HepG2 (cell line): ENCODE measurements around the gene BPHL. TPM values are rescaled to one million over a fixed set of nuclear protein-coding genes. Genes with fewer than 3 reads are reported as not detected.

Experiments used
- EEA1 ChIP-seq: sonication (generic); formaldehyde crosslinking; IDR thresholded peaks from 2 replicates; pipeline ENCODE4 v1.5.1; 2020; ENCODE audit warnings: mild to moderate bottlenecking, missing genetic modification reagents, borderline replicate concordance
- HIVEP1 ChIP-seq: sonication (generic); formaldehyde crosslinking; IDR thresholded peaks from 2 replicates; pipeline ENCODE4 v1.4.0; 2020; ENCODE audit warnings: mild to moderate bottlenecking, missing genetic modification reagents
- HOXA7 ChIP-seq: sonication (generic); formaldehyde crosslinking; IDR thresholded peaks from 2 replicates; pipeline ENCODE4 v1.8.1; 2022; ENCODE audit warnings: mild to moderate bottlenecking, missing genetic modification reagents, moderate library complexity
- KAT7 ChIP-seq: IDR thresholded peaks from 2 replicates; pipeline ENCODE4 v1.6.1; 2018; ENCODE audit warnings: borderline replicate concordance, missing compliant biosample characterization
- MIER2 ChIP-seq: IDR thresholded peaks from 2 replicates; pipeline ENCODE4 v1.6.1; 2016; ENCODE audit warnings: missing biosample characterization, missing genetic modification reagents
- NFE2 ChIP-seq: sonication (generic); formaldehyde crosslinking; IDR thresholded peaks from 2 replicates; pipeline ENCODE4 v1.4.0; 2020; ENCODE audit warnings: missing genetic modification reagents
- NR2C2 ChIP-seq: sonication (generic); formaldehyde crosslinking; IDR thresholded peaks from 2 replicates; pipeline ENCODE4 v1.4.0; 2020; ENCODE audit warnings: missing genetic modification reagents, mild to moderate bottlenecking, moderate library complexity, borderline replicate concordance
- PHF5A ChIP-seq: IDR thresholded peaks from one replicate; pipeline ENCODE4 v1.6.1; 2018; ENCODE audit warnings: low read depth, missing genetic modification reagents; ENCODE audit not compliant: unreplicated experiment
- STAG1 ChIP-seq: sonication (generic); formaldehyde crosslinking; IDR thresholded peaks from 2 replicates; pipeline ENCODE4 v1.4.0; 2020; ENCODE audit warnings: missing genetic modification reagents
- ZNF234 ChIP-seq: sonication (generic); formaldehyde crosslinking; conservative IDR thresholded peaks from 2 replicates; pipeline ENCODE4 v1.5.1; 2020; ENCODE audit warnings: mild to moderate bottlenecking, missing genetic modification reagents
- ZNF383 ChIP-seq: sonication (generic); formaldehyde crosslinking; IDR thresholded peaks from 2 replicates; pipeline ENCODE4 v1.4.0; 2020; ENCODE audit warnings: missing genetic modification reagents, mild to moderate bottlenecking, borderline replicate concordance
- ZNF430 ChIP-seq: sonication (generic); formaldehyde crosslinking; IDR thresholded peaks from 2 replicates; pipeline ENCODE4 v1.9.0; 2021; ENCODE audit warnings: mild to moderate bottlenecking, missing genetic modification reagents
- ZNF629 ChIP-seq: sonication (generic); formaldehyde crosslinking; conservative IDR thresholded peaks from 2 replicates; pipeline ENCODE4 v1.5.0; 2020; ENCODE audit warnings: missing genetic modification reagents
- ZNF766 ChIP-seq: sonication (generic); formaldehyde crosslinking; IDR thresholded peaks from 2 replicates; pipeline ENCODE4 v1.5.0; 2020; ENCODE audit warnings: missing genetic modification reagents, borderline replicate concordance
- ZNF775 ChIP-seq: sonication (generic); formaldehyde crosslinking; IDR thresholded peaks from 2 replicates; pipeline ENCODE4 v1.4.0; 2020; ENCODE audit warnings: missing genetic modification reagents, mild to moderate bottlenecking, moderate library complexity, borderline replicate concordance
- ZNF781 ChIP-seq: sonication (generic); formaldehyde crosslinking; IDR thresholded peaks from 2 replicates; pipeline ENCODE4 v1.5.1; 2020; ENCODE audit warnings: borderline replicate concordance, mild to moderate bottlenecking, missing genetic modification reagents; ENCODE audit errors: not compliant biosample characterization
- polyA plus RNA-seq, 8 experiments: library from polyadenylated mRNA; depleted of rRNA in 3 of 8; stranded (reverse) in 7 of 8; unstranded in 1 of 8; fragments of >200 nt; fragmentation: Illumina TruSeq in 4 of 8; extraction: Trizol in 4 of 8; gene quantifications; 2 replicates each; pipeline versions ENCODE4 v1.2.1 to v1.2.3, GENCODE V29; 2011 to 2016; ENCODE audit warnings: low read depth in 4 of 8, missing spikeins in 1 of 8, mixed read lengths in 1 of 8; ENCODE audit not compliant: insufficient read depth in 1 of 8
- total RNA-seq, 5 experiments: library from RNA; depleted of rRNA; stranded (reverse); fragments of >200 nt; fragmentation: Illumina TruSeq; extraction: Trizol; gene quantifications; 2 replicates each; pipeline ENCODE4 v1.2.3, GENCODE V29; 2016; ENCODE audit warnings: low read depth in 1 of 5
- TF ChIP-seq, protein P1 (sequence below): sonication (generic); formaldehyde crosslinking; IDR thresholded peaks from 2 replicates; pipeline ENCODE4 v1.8.0; 2022; ENCODE audit warnings: missing genetic modification reagents, mild to moderate bottlenecking, moderate library complexity, borderline replicate concordance
- TF ChIP-seq, protein P2 (sequence below): sonication (generic); formaldehyde crosslinking; IDR thresholded peaks from 2 replicates; pipeline ENCODE4 v1.4.0; 2020; ENCODE audit warnings: missing genetic modification reagents
- TF ChIP-seq, protein P3 (sequence below): sonication (generic); formaldehyde crosslinking; IDR thresholded peaks from 2 replicates; pipeline ENCODE4 v1.9.0; 2021; ENCODE audit warnings: missing genetic modification reagents, mild to moderate bottlenecking, borderline replicate concordance
- TF ChIP-seq, protein P4 (sequence below): IDR thresholded peaks from 2 replicates; pipeline ENCODE4 v1.6.1; 2016
- TF ChIP-seq, protein P5 (sequence below): sonication (generic); formaldehyde crosslinking; IDR thresholded peaks from 2 replicates; pipeline ENCODE4 v1.5.1; 2020; ENCODE audit warnings: mild to moderate bottlenecking, missing genetic modification reagents

BPHL gene
- total and polyA plus RNA-seq, 2 of the 13 experiments (the other 11 are each of a cell fraction or from before 2014, with no cell fraction given) = 37.8 to 39.5 TPM

DNA sequence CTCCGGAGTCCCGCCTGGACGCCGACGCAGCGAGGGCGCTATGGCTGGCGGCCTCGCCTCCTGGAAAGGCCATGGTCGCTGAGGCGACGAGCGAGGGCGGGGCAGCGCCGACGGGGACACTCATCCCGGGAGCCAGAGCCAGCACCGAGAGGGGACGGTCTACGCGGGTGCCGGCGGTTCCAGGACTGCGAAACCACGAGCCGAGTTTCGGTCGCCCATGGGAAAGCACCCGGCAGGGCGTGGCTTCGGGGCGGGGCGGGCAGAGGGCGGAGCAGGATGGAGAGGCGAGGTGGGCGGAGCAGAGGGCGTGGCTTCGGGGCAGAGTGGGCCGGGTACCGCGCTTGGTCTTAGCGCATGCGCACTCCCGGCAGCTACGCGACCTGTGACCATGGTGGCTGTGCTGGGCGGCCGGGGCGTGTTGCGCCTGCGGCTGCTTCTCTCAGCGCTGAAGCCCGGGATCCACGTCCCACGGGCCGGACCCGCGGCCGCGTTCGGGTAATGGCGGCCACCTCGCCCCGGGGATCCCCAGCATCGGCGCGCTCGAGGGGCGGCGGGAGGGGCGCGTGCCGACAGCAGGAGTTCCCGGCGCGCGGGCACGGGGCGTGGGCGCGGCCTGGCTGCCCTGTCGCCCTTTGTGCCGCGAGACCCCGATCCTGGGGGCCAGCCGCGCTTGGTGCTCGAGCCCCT is at the start of gene BPHL (continued):
- TF ChIP-seq, protein P1, sequence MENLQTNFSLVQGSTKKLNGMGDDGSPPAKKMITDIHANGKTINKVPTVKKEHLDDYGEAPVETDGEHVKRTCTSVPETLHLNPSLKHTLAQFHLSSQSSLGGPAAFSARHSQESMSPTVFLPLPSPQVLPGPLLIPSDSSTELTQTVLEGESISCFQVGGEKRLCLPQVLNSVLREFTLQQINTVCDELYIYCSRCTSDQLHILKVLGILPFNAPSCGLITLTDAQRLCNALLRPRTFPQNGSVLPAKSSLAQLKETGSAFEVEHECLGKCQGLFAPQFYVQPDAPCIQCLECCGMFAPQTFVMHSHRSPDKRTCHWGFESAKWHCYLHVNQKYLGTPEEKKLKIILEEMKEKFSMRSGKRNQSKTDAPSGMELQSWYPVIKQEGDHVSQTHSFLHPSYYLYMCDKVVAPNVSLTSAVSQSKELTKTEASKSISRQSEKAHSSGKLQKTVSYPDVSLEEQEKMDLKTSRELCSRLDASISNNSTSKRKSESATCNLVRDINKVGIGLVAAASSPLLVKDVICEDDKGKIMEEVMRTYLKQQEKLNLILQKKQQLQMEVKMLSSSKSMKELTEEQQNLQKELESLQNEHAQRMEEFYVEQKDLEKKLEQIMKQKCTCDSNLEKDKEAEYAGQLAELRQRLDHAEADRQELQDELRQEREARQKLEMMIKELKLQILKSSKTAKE (CRISPR knock-in tag) = peak; percentile 66
- TF ChIP-seq ZNF775 (CRISPR knock-in tag) = no peak
- TF ChIP-seq, protein P2, sequence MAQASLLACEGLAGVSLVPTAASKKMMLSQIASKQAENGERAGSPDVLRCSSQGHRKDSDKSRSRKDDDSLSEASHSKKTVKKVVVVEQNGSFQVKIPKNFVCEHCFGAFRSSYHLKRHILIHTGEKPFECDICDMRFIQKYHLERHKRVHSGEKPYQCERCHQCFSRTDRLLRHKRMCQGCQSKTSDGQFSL (CRISPR knock-in tag) = no peak; the same call in 1 of the 2 replicates
- TF ChIP-seq HOXA7 (CRISPR knock-in tag) = no peak
- TF ChIP-seq ZNF430 (CRISPR knock-in tag) = no peak; the same call in 1 of the 2 replicates
- TF ChIP-seq NR2C2 (CRISPR knock-in tag) = peak; percentile 80
- TF ChIP-seq KAT7 (CRISPR knock-in tag) = peak; percentile 98
- peak; percentile 41; the same call in 1 of the 2 replicates for TF ChIP-seq ZNF629 (CRISPR knock-in tag)
- TF ChIP-seq, protein P3, sequence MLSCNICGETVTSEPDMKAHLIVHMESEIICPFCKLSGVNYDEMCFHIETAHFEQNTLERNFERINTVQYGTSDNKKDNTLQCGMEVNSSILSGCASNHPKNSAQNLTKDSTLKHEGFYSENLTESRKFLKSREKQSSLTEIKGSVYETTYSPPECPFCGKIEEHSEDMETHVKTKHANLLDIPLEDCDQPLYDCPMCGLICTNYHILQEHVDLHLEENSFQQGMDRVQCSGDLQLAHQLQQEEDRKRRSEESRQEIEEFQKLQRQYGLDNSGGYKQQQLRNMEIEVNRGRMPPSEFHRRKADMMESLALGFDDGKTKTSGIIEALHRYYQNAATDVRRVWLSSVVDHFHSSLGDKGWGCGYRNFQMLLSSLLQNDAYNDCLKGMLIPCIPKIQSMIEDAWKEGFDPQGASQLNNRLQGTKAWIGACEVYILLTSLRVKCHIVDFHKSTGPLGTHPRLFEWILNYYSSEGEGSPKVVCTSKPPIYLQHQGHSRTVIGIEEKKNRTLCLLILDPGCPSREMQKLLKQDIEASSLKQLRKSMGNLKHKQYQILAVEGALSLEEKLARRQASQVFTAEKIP = no peak
- TF ChIP-seq MIER2 (CRISPR knock-in tag) = no peak; the same call in 1 of the 2 replicates
- peak; percentile 100 for TF ChIP-seq ZNF383 (CRISPR knock-in tag)
- TF ChIP-seq ZNF234 (CRISPR knock-in tag) = peak; percentile 60
- peak; percentile 85 for TF ChIP-seq ZNF766 (CRISPR knock-in tag)
- no peak for TF ChIP-seq NFE2 (CRISPR knock-in tag)
- no peak for TF ChIP-seq EEA1 (CRISPR knock-in tag)
- TF ChIP-seq, protein P4, sequence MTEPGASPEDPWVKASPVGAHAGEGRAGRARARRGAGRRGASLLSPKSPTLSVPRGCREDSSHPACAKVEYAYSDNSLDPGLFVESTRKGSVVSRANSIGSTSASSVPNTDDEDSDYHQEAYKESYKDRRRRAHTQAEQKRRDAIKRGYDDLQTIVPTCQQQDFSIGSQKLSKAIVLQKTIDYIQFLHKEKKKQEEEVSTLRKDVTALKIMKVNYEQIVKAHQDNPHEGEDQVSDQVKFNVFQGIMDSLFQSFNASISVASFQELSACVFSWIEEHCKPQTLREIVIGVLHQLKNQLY (CRISPR knock-in tag) = peak; percentile 49
- peak; percentile 98 for TF ChIP-seq HIVEP1 (CRISPR knock-in tag)
- TF ChIP-seq, protein P5, sequence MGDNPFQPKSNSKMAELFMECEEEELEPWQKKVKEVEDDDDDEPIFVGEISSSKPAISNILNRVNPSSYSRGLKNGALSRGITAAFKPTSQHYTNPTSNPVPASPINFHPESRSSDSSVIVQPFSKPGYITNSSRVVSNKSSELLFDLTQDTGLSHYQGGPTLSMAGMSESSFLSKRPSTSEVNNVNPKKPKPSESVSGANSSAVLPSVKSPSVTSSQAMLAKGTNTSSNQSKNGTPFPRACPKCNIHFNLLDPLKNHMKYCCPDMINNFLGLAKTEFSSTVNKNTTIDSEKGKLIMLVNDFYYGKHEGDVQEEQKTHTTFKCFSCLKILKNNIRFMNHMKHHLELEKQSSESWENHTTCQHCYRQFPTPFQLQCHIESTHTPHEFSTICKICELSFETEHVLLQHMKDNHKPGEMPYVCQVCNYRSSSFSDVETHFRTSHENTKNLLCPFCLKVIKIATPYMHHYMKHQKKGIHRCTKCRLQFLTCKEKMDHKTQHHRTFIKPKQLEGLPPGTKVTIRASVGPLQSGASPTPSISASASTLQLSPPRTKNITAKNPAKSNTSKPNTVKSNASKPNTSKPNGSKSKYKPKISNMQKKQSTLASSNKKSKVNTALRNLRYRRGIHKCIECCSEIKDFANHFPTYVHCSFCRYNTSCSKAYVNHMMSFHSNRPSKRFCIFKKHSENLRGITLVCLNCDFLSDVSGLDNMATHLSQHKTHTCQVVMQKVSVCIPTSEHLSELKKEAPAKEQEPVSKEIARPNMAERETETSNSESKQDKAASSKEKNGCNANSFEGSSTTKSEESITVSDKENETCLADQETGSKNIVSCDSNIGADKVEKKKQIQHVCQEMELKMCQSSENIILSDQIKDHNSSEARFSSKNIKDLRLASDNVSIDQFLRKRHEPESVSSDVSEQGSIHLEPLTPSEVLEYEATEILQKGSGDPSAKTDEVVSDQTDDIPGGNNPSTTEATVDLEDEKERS = peak; percentile 82; the same call in 1 of the 2 replicates
- peak; percentile 14; the same call in 1 of the 2 replicates for TF ChIP-seq STAG1 (CRISPR knock-in tag)
- no peak for TF ChIP-seq PHF5A (CRISPR knock-in tag)
- peak; percentile 71 for TF ChIP-seq ZNF781
